SK-N-SH treated with all-trans-retinoic acid at 6 μM for 48 hours (cell line): ENCODE measurements around the gene BMF.

Experiments used
- ATAC-seq: fragments of 200-7000 bp; cut with Tn5 transposase; 3 replicates; pipeline ENCODE4 v1.9.1; 2020; ENCODE audit warnings: mild to moderate bottlenecking, moderate library complexity
- ARNTL ChIP-seq: fragments of 450-650 bp; formaldehyde crosslinking; IDR thresholded peaks from 2 replicates; pipeline ENCODE4 v1.5.0; 2020; ENCODE audit warnings: low read depth, mild to moderate bottlenecking, moderate library complexity, borderline replicate concordance
- CREB5 ChIP-seq: fragments of 250-450 bp; sonication (Bioruptor Pico); IDR thresholded peaks from 2 replicates; pipeline ENCODE4 v1.5.1; 2020; ENCODE audit warnings: low read depth, mild to moderate bottlenecking, moderate library complexity
- CSDC2 ChIP-seq: fragments of 250-450 bp; sonication (Bioruptor Pico); IDR thresholded peaks from 2 replicates; pipeline ENCODE4 v1.5.0; 2020; ENCODE audit warnings: mild to moderate bottlenecking, moderate library complexity
- ESRRG ChIP-seq: fragments of 250-450 bp; sonication (Bioruptor Pico); IDR thresholded peaks from 2 replicates; pipeline ENCODE4 v1.6.1; 2021; ENCODE audit warnings: mild to moderate bottlenecking
- GLIS3 ChIP-seq: fragments of 250-450 bp; sonication (Bioruptor Pico); IDR thresholded peaks from 2 replicates; pipeline ENCODE4 v1.5.0; 2020; ENCODE audit warnings: mild to moderate bottlenecking, moderate library complexity
- ISL1 ChIP-seq: fragments of 250-450 bp; sonication (Bioruptor Pico); IDR thresholded peaks from 2 replicates; pipeline ENCODE4 v2.1.2; 2022; ENCODE audit warnings: mild to moderate bottlenecking, moderate library complexity
- OSR1 ChIP-seq: fragments of 250-450 bp; sonication (Bioruptor Pico); IDR thresholded peaks from 2 replicates; pipeline ENCODE4 v1.8.0; 2022; ENCODE audit warnings: moderate library complexity, mild to moderate bottlenecking, inconsistent platforms
- PPARA ChIP-seq: fragments of 250-450 bp; sonication (Bioruptor Pico); IDR thresholded peaks from 2 replicates; pipeline ENCODE4 v1.5.0; 2020; ENCODE audit warnings: mild to moderate bottlenecking, borderline replicate concordance
- RARB ChIP-seq: fragments of 250-450 bp; sonication (Bioruptor Pico); IDR thresholded peaks from 2 replicates; pipeline ENCODE4 v1.8.0; 2021; ENCODE audit warnings: mild to moderate bottlenecking, moderate library complexity
- SNAI2 ChIP-seq: fragments of 250-450 bp; sonication (Bioruptor Pico); IDR thresholded peaks from 2 replicates; pipeline ENCODE4 v1.5.0; 2020; ENCODE audit warnings: mild to moderate bottlenecking, moderate library complexity
- TOX ChIP-seq: fragments of 250-450 bp; sonication (Bioruptor Pico); IDR thresholded peaks from 2 replicates; pipeline ENCODE4 v1.8.0; 2021; ENCODE audit warnings: mild to moderate bottlenecking, moderate library complexity, borderline replicate concordance
- TSHZ2 ChIP-seq: fragments of 250-450 bp; sonication (Bioruptor Pico); IDR thresholded peaks from 2 replicates; pipeline ENCODE4 v1.5.0; 2020; ENCODE audit warnings: mild to moderate bottlenecking, moderate library complexity
- ZFP3 ChIP-seq: fragments of 250-450 bp; sonication (Bioruptor Pico); IDR thresholded peaks from 2 replicates; pipeline ENCODE4 v1.5.0; 2020; ENCODE audit warnings: mild to moderate bottlenecking, moderate library complexity
- ZNF565 ChIP-seq: fragments of 450-650 bp; formaldehyde crosslinking; conservative IDR thresholded peaks from 2 replicates; pipeline ENCODE4 v1.5.0; 2020; ENCODE audit warnings: low read depth, mild to moderate bottlenecking, moderate library complexity
- ZNF70 ChIP-seq: fragments of 450-650 bp; formaldehyde crosslinking; IDR thresholded peaks from 2 replicates; pipeline ENCODE4 v1.5.0; 2020; ENCODE audit warnings: mild to moderate bottlenecking, moderate library complexity
- ZNF8 ChIP-seq: fragments of 450-650 bp; formaldehyde crosslinking; IDR thresholded peaks from 2 replicates; pipeline ENCODE4 v1.5.0; 2020; ENCODE audit warnings: mild to moderate bottlenecking, moderate library complexity
- TF ChIP-seq, protein P1 (sequence below): fragments of 250-450 bp; sonication (Bioruptor Pico); IDR thresholded peaks from 2 replicates; pipeline ENCODE4 v1.5.1; 2021; ENCODE audit warnings: mild to moderate bottlenecking, moderate library complexity
- TF ChIP-seq, protein P2 (sequence below): fragments of 250-450 bp; sonication (Bioruptor Pico); IDR thresholded peaks from 2 replicates; pipeline ENCODE4 v1.8.0; 2021; ENCODE audit warnings: low read depth, mild to moderate bottlenecking, moderate library complexity, borderline replicate concordance

The BMF gene

DNA sequence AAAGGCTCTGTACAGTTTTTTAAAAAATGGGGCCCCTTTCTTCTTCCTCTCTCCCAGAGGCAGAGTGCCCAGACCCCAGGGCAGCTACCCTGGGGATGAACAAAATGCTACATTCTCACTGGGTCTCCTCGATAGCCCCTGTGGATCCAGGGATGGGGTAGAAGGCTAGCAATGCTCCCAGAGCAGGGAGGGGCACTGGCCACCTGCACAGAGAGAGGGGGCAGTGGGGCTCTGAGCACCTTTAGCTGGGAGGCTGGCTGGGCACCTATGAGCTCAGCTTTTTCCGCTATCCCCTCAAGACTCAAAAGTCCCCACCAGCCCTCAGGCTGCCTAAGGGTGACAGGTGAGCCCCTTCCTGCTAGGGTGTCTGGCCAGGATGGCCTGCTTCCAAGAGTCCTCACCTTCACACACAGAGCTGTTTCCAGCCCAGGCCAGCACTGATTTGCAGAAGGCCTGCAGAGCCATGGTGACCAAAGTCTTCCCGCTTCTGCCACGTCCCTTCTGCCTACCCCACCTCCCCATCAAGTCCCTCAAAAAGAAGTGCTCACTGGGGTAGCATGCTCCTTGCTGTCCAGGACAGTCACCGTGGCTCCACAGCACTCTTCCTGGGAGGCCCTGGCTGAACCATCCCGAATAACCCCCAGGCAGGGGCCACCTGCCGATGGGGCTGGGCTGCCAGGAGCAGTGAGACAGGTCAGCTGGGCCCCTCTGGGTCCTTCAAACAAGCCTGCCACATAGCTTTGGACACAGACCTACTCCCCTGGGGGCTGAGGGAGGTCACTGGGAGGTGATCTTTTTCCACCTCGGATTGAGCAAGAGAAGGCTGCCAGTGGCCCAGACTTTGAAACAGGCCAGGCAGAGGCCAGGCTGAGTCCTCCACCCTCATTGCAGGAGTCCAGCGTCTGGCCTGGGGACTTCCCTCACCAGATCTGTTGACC lies 20.4 kb downstream of the BMF start:
- TF ChIP-seq PPARA (CRISPR knock-in tag) = no peak
- TF ChIP-seq, protein P1, sequence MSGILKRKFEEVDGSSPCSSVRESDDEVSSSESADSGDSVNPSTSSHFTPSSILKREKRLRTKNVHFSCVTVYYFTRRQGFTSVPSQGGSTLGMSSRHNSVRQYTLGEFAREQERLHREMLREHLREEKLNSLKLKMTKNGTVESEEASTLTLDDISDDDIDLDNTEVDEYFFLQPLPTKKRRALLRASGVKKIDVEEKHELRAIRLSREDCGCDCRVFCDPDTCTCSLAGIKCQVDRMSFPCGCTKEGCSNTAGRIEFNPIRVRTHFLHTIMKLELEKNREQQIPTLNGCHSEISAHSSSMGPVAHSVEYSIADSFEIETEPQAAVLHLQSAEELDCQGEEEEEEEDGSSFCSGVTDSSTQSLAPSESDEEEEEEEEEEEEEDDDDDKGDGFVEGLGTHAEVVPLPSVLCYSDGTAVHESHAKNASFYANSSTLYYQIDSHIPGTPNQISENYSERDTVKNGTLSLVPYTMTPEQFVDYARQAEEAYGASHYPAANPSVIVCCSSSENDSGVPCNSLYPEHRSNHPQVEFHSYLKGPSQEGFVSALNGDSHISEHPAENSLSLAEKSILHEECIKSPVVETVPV (CRISPR knock-in tag) = no peak
- no peak for TF ChIP-seq TOX (CRISPR knock-in tag)
- TF ChIP-seq ZFP3 (CRISPR knock-in tag) = no peak
- no peak for ATAC-seq

GRCh38 chr15:40087068-40087810 lies 21.4 kb downstream of the BMF start:
- no peak for TF ChIP-seq CSDC2 (CRISPR knock-in tag)
- TF ChIP-seq ISL1 (CRISPR knock-in tag) = no peak
- no peak for TF ChIP-seq ZFP3 (CRISPR knock-in tag)
- TF ChIP-seq GLIS3 (CRISPR knock-in tag) = no peak
- TF ChIP-seq ZNF70 (CRISPR knock-in tag) = no peak
- TF ChIP-seq RARB = no peak
- TF ChIP-seq TSHZ2 = no peak
- TF ChIP-seq ARNTL (CRISPR knock-in tag) = no peak
- TF ChIP-seq ZNF8 (CRISPR knock-in tag) = no peak
- no peak for TF ChIP-seq ZNF565 (CRISPR knock-in tag)
- no peak for TF ChIP-seq CREB5
- no peak for TF ChIP-seq SNAI2 (CRISPR knock-in tag)
- TF ChIP-seq ESRRG (CRISPR knock-in tag) = no peak
- no peak for ATAC-seq

DNA sequence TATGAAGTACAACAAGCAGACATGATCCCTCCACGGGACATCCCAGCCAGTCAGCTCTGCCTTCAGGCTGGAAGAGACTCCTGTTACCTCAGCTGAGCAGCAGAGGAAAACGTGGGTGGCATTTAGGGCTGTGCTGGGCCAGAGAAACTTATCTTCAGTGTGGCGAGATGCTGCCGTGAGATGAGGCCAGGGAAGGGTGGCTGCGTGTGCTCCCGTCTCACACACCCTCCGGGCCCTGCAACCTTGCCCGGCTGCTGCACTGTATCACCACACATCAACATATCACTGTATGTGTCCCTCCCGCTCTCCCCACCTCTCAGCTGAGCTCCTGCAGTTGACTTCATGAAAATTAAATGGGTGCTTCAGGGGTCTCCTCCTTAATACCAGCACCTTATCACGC lies 23.4 kb downstream of the BMF start:
- ATAC-seq = no peak
- TF ChIP-seq, protein P2, sequence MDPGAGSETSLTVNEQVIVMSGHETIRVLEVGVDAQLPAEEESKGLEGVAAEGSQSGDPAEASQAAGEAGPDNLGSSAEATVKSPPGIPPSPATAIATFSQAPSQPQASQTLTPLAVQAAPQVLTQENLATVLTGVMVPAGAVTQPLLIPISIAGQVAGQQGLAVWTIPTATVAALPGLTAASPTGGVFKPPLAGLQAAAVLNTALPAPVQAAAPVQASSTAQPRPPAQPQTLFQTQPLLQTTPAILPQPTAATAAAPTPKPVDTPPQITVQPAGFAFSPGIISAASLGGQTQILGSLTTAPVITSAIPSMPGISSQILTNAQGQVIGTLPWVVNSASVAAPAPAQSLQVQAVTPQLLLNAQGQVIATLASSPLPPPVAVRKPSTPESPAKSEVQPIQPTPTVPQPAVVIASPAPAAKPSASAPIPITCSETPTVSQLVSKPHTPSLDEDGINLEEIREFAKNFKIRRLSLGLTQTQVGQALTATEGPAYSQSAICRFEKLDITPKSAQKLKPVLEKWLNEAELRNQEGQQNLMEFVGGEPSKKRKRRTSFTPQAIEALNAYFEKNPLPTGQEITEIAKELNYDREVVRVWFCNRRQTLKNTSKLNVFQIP (CRISPR knock-in tag) = no peak
- TF ChIP-seq, protein P1 (CRISPR knock-in tag) = no peak
- TF ChIP-seq OSR1 = no peak
- no peak for TF ChIP-seq ZNF565 (CRISPR knock-in tag)
- no peak for TF ChIP-seq GLIS3 (CRISPR knock-in tag)
